Measurements from ENCODE around the gene RNFT1. TPM values are rescaled to one million over a fixed set of nuclear protein-coding genes. Genes with fewer than 3 reads are reported as not detected.
A peak's percentile ranks its signal among the peaks of the same experiment; 100 is the strongest.
"Not testable (repeated sequence)": the region's sequence is repeated elsewhere in the genome, so short reads cannot be mapped to it uniquely, and the experiment has no call there.

RNFT1 gene
- polyA plus RNA-seq (ENCODE audit: insufficient read length in 4 of 4) = 10 to 100 TPM; 20.7 to 36.7 (median 26.0) TPM

- DNase-seq (ENCODE audit: low read depth in 4 of 4, low spot score in 2 of 4) = peak; percentile 77 to 83 (median 80)
Observed at GRCh38 chr17:59964482-59965328, at the start of gene RNFT1. Gene RNFT1, minus strand, starts transcription at chr17:59964740. Its CDS starts 77 bp downstream, at chr17:59964663.

GRCh38 chr17:60009326-60009725 lies 44.8 kb upstream of the RNFT1 start:
- not testable (repeated sequence) for DNase-seq (ENCODE audit: low read depth in 4 of 4, low spot score in 2 of 4)

GRCh38 chr17:60008377-60008776 lies 43.8 kb upstream of the RNFT1 start:
- DNase-seq (ENCODE audit: low read depth in 4 of 4, low spot score in 2 of 4) = not testable (repeated sequence)

GRCh38 chr17:60006160-60006559 lies 41.6 kb upstream of the RNFT1 start:
- DNase-seq (ENCODE audit: low read depth in 4 of 4, low spot score in 2 of 4) = no peak

GRCh38 chr17:60004561-60004960 lies 40.0 kb upstream of the RNFT1 start:
- not testable (repeated sequence) for DNase-seq (ENCODE audit: low read depth in 4 of 4, low spot score in 2 of 4)

- DNase-seq (ENCODE audit: low read depth in 4 of 4, low spot score in 2 of 4) = not testable (repeated sequence)
Observed at GRCh38 chr17:60002405-60002804, 37.9 kb upstream of the RNFT1 start.

- DNase-seq (ENCODE audit: low read depth in 4 of 4, low spot score in 2 of 4) = not testable (repeated sequence)
Observed at GRCh38 chr17:59996608-59997007, 32.1 kb upstream of the RNFT1 start.

GRCh38 chr17:59975166-59975565 lies 10.6 kb upstream of the RNFT1 start:
- not testable (repeated sequence) for DNase-seq (ENCODE audit: low read depth in 4 of 4, low spot score in 2 of 4)

- DNase-seq (ENCODE audit: low read depth in 4 of 4, low spot score in 2 of 4) = not testable (repeated sequence)
Observed at GRCh38 chr17:59973483-59973882, 8.9 kb upstream of the RNFT1 start.

- DNase-seq (ENCODE audit: low read depth in 4 of 4, low spot score in 2 of 4) = no peak
Observed at GRCh38 chr17:59972778-59973177, 8.2 kb upstream of the RNFT1 start.

- not testable (repeated sequence) for DNase-seq (ENCODE audit: low read depth in 4 of 4, low spot score in 2 of 4)
Observed at GRCh38 chr17:59971771-59972170, 7.2 kb upstream of the RNFT1 start.

- peak; percentile 50 to 73 (median 56) for DNase-seq (ENCODE audit: low read depth in 4 of 4, low spot score in 2 of 4)
Observed at GRCh38 chr17:59963738-59964481, 630 bp downstream of the RNFT1 start.

GRCh38 chr17:59962739-59963318 lies 1.7 kb downstream of the RNFT1 start:
- no peak for DNase-seq (ENCODE audit: low read depth in 4 of 4, low spot score in 2 of 4)

- DNase-seq (ENCODE audit: low read depth in 4 of 4, low spot score in 2 of 4) = not testable (repeated sequence)
Observed at GRCh38 chr17:59959574-59959973, 5.0 kb downstream of the RNFT1 start.

- DNase-seq (ENCODE audit: low read depth in 4 of 4, low spot score in 2 of 4) = no peak
Observed at GRCh38 chr17:59954856-59955255, 9.7 kb downstream of the RNFT1 start.

GRCh38 chr17:59950049-59950448 lies 14.5 kb downstream of the RNFT1 start:
- DNase-seq (ENCODE audit: low read depth in 4 of 4, low spot score in 2 of 4) = no peak

GRCh38 chr17:59947310-59947709 lies 17.2 kb downstream of the RNFT1 start:
- DNase-seq (ENCODE audit: low read depth in 4 of 4, low spot score in 2 of 4) = not testable (repeated sequence)

- not testable (repeated sequence) for DNase-seq (ENCODE audit: low read depth in 4 of 4, low spot score in 2 of 4)
Observed at GRCh38 chr17:59946433-59946832, 18.1 kb downstream of the RNFT1 start.

- no peak for DNase-seq (ENCODE audit: low read depth in 4 of 4, low spot score in 2 of 4)
Observed at GRCh38 chr17:59941131-59941530, 23.4 kb downstream of the RNFT1 start.

GRCh38 chr17:59940697-59941096 lies 23.8 kb downstream of the RNFT1 start:
- DNase-seq (ENCODE audit: low read depth in 4 of 4, low spot score in 2 of 4) = not testable (repeated sequence)

- DNase-seq (ENCODE audit: low read depth in 4 of 4, low spot score in 2 of 4) = not testable (repeated sequence)
Observed at GRCh38 chr17:59933317-59933716, 31.2 kb downstream of the RNFT1 start.

All from left renal cortex interstitium (tissue), 4 donors.